Glutamatergic neuron (in vitro differentiated cells): ENCODE measurements around the gene DTNB. TPM values are rescaled to one million over a fixed set of nuclear protein-coding genes. Genes with fewer than 3 reads are reported as not detected.
A peak's percentile ranks its signal among the peaks of the same experiment; 100 is the strongest.

Experiments
- DNase-seq: peaks from one replicate; pipeline ENCODE4 v3.0.0; 2022
- H3K27ac Mint-ChIP-seq: one replicate; pipeline ENCODE4 v1.8.0; 2020; ENCODE audit warnings: mild to moderate bottlenecking, mixed read lengths, inconsistent platforms; ENCODE audit not compliant: unreplicated experiment
- H3K27me3 Mint-ChIP-seq: one replicate; pipeline ENCODE4 v1.8.0; 2020; ENCODE audit warnings: mild to moderate bottlenecking, moderate library complexity, mixed read lengths, inconsistent platforms; ENCODE audit not compliant: unreplicated experiment
- H3K36me3 Mint-ChIP-seq: one replicate; pipeline ENCODE4 v1.8.0; 2020; ENCODE audit warnings: mild to moderate bottlenecking, mixed read lengths, inconsistent platforms; ENCODE audit not compliant: unreplicated experiment
- H3K4me1 Mint-ChIP-seq: one replicate; pipeline ENCODE4 v1.8.0; 2020; ENCODE audit warnings: mild to moderate bottlenecking, low read depth, mixed read lengths, inconsistent platforms; ENCODE audit not compliant: unreplicated experiment
- H3K4me3 Mint-ChIP-seq: one replicate; pipeline ENCODE4 v1.8.0; 2020; ENCODE audit warnings: mild to moderate bottlenecking, mixed read lengths, inconsistent platforms; ENCODE audit not compliant: unreplicated experiment
- H3K9me3 Mint-ChIP-seq: one replicate; pipeline ENCODE4 v1.8.0; 2020; ENCODE audit warnings: mild to moderate bottlenecking, moderate library complexity, mixed read lengths, inconsistent platforms; ENCODE audit not compliant: unreplicated experiment
- CTCF ChIP-seq: fragments of 200-600 bp; sonication (generic); IDR thresholded peaks from one replicate; pipeline ENCODE4 v1.5.0; 2021; ENCODE audit not compliant: partially characterized antibody, unreplicated experiment
- total RNA-seq: library from RNA; stranded (reverse); fragmentation: NEBNext Ultra II Directional; extraction: Animal tissue kit (Norgen Biotek cat#: 25700); gene quantifications from one replicate; pipeline ENCODE4 v1.2.1, GENCODE V29; 2021; ENCODE audit not compliant: unreplicated experiment

The DTNB gene
- total RNA-seq, 1 donor from 2014 or later = 41.7 TPM

GRCh38 chr2:25651066-25651465 is 22.3 kb downstream of the DTNB start:
- peaks cover 4% of the 10 kb centered on the region for H3K36me3 Mint-ChIP-seq
- no peak for DNase-seq
- no peak overlapping the region for H3K27ac Mint-ChIP-seq
- TF ChIP-seq CTCF = no peak
- no peak overlapping the region for H3K4me3 Mint-ChIP-seq
- H3K9me3 Mint-ChIP-seq = peaks cover 1% of the 10 kb centered on the region
- H3K4me1 Mint-ChIP-seq = no peaks in the 10 kb centered on the region
- no peaks in the 10 kb centered on the region for H3K27me3 Mint-ChIP-seq

- Mint-ChIP-seq H3K9me3 (peaks cover 1% of the 10 kb centered on the region), H3K36me3 (peaks cover 4% of the 10 kb centered on the region), H3K27ac (no peak overlapping the region), H3K4me1 (no peaks in the 10 kb centered on the region), H3K27me3 (no peaks in the 10 kb centered on the region), H3K4me3 (no peak overlapping the region)
- no peak for DNase-seq
- no peak for TF ChIP-seq CTCF
These were observed 23.1 kb downstream of the DTNB start for GRCh38 chr2:25650256-25650655.

GRCh38 chr2:25649786-25650185 is 23.6 kb downstream of the DTNB start:
- H3K27ac Mint-ChIP-seq = no peak overlapping the region
- H3K4me1 Mint-ChIP-seq = no peaks in the 10 kb centered on the region
- no peak for TF ChIP-seq CTCF
- no peaks in the 10 kb centered on the region for H3K27me3 Mint-ChIP-seq
- H3K4me3 Mint-ChIP-seq = no peak overlapping the region
- no peak for DNase-seq
- H3K9me3 Mint-ChIP-seq = peaks cover 1% of the 10 kb centered on the region
- H3K36me3 Mint-ChIP-seq = peaks cover 4% of the 10 kb centered on the region

GRCh38 chr2:25642298-25642697 is 31.1 kb downstream of the DTNB start:
- peaks cover 4% of the 10 kb centered on the region for H3K4me1 Mint-ChIP-seq
- H3K27ac Mint-ChIP-seq = no peak overlapping the region
- H3K4me3 Mint-ChIP-seq = no peak overlapping the region
- peaks cover 9% of the 10 kb centered on the region for H3K36me3 Mint-ChIP-seq
- H3K9me3 Mint-ChIP-seq = no peaks in the 10 kb centered on the region
- DNase-seq = no peak
- peaks cover 2% of the 10 kb centered on the region for H3K27me3 Mint-ChIP-seq
- no peak for TF ChIP-seq CTCF

GRCh38 chr2:25639696-25640095 is 33.7 kb downstream of the DTNB start:
- peaks cover 4% of the 10 kb centered on the region for H3K4me1 Mint-ChIP-seq
- no peak overlapping the region for H3K4me3 Mint-ChIP-seq
- H3K27ac Mint-ChIP-seq = peak overlapping the region; percentile 4
- no peaks in the 10 kb centered on the region for H3K9me3 Mint-ChIP-seq
- peaks cover 9% of the 10 kb centered on the region for H3K36me3 Mint-ChIP-seq
- no peak for DNase-seq
- TF ChIP-seq CTCF = no peak
- peaks cover 2% of the 10 kb centered on the region for H3K27me3 Mint-ChIP-seq
